HepG2 (cell line): Measurements from ENCODE around the gene VKORC1. TPM values are rescaled to one million over a fixed set of nuclear protein-coding genes. Genes with fewer than 3 reads are reported as not detected.

Source experiments
- ATAC-seq: fragments of 200-7000 bp; cut with Tn5 transposase; 3 replicates; pipeline ENCODE4 v1.9.1; 2020; ENCODE audit warnings: mild to moderate bottlenecking, moderate library complexity
- BruUV-seq: library from RNA; stranded (reverse); fragments of 400-500 nt; replicated peaks from 2 replicates; lab custom pipeline; 2021; lab: Mats Ljungman, UMichigan
- CTCF ChIA-PET: fragments of 300-600 bp; formaldehyde crosslinking; extraction: SDS; loops from one replicate; lab custom pipeline; 2021; ENCODE audit warnings: low total read pairs, inconsistent platforms, low intra/inter-chr PET ratio; lab: Yijun Ruan, JAX
- POLR2A ChIA-PET: fragments of 350-600 bp; sonication (Branson Sonifier 250); formaldehyde crosslinking; loops from one replicate; lab custom pipeline; 2020; ENCODE audit warnings: antibody characterized with exemption, inconsistent platforms; lab: Yijun Ruan, JAX
- DNase-seq: peaks from one replicate; pipeline ENCODE4 v3.0.0-alpha.2; 2015; ENCODE audit warnings: low spot score
- FAIRE-seq: peaks from 3 replicates; lab custom pipeline; 2011; peaks lifted over from hg19 to GRCh38; lab: Jason Lieb, UNC
- H2AFZ ChIP-seq: one replicate; pipeline ENCODE4 v1.6.1; 2011; ENCODE audit warnings: low read length, inconsistent platforms
- H3K27ac ChIP-seq: fragments of 300-600 bp; 3 replicates; pipeline ENCODE4 v1.8.0; 2011; ENCODE audit warnings: mixed run types, mild to moderate bottlenecking, mixed read lengths, low read length, inconsistent platforms; ENCODE audit not compliant: insufficient read depth; ENCODE audit errors: extremely low read length
- H3K27me3 ChIP-seq, 2 experiments: fragments of 200-600 bp in 1 of 2; 2 replicates in 1 of 2; 3 replicates in 1 of 2; pipeline versions ENCODE4 v1.6.0 to v1.8.0; 2011; ENCODE audit warnings: low read length in 2 of 2, mild to moderate bottlenecking in 2 of 2, moderate library complexity in 2 of 2, inconsistent platforms in 1 of 2; ENCODE audit not compliant: insufficient read depth in 2 of 2, control insufficient read depth in 1 of 2
- H3K36me3 ChIP-seq, 2 experiments: fragments of 200-600 bp in 1 of 2; replicated peaks in 1 of 2; 2 replicates in 1 of 2; 3 replicates in 1 of 2; pipeline versions ENCODE4 v1.5.1 to v1.8.0; 2011; ENCODE audit warnings: low read length in 2 of 2, inconsistent platforms in 1 of 2; ENCODE audit not compliant: insufficient read depth in 2 of 2, control insufficient read depth in 1 of 2
- H3K4me1 ChIP-seq: 2 replicates; pipeline ENCODE4 v1.5.1; 2012; ENCODE audit warnings: low read length, inconsistent platforms; ENCODE audit not compliant: insufficient read depth
- H3K4me2 ChIP-seq: 2 replicates; pipeline ENCODE4 v1.6.0; 2011; ENCODE audit warnings: low read depth, low read length, inconsistent platforms
- H3K4me3 ChIP-seq, 3 experiments: fragments of 200-600 bp in 1 of 3; sonication (generic), shearing (Covaris generic) in 1 of 3; replicated peaks in 1 of 3; 2 replicates each; pipeline ENCODE4 v1.5.1; 2011 to 2016; ENCODE audit warnings: low read length in 3 of 3, inconsistent platforms in 2 of 3, low read depth in 2 of 3, mild to moderate bottlenecking in 2 of 3, control low read depth in 1 of 3, mixed read lengths in 1 of 3; ENCODE audit not compliant: insufficient read depth in 1 of 3
- H3K79me2 ChIP-seq: one replicate; pipeline ENCODE4 v1.6.1; 2011; ENCODE audit warnings: low read length, inconsistent platforms; ENCODE audit not compliant: insufficient read depth
- H3K9ac ChIP-seq: 2 replicates; pipeline ENCODE4 v1.6.0; 2011; ENCODE audit warnings: mild to moderate bottlenecking, low read depth, low read length, inconsistent platforms; ENCODE audit not compliant: insufficient read depth
- H3K9me3 ChIP-seq: 2 replicates; pipeline ENCODE4 v1.5.1; 2012; ENCODE audit warnings: mild to moderate bottlenecking, low read length
- H4K20me1 ChIP-seq: 2 replicates; pipeline ENCODE4 v1.6.0; 2011; ENCODE audit warnings: inconsistent platforms, mild to moderate bottlenecking, low read length, moderate library complexity; ENCODE audit not compliant: insufficient read depth
- E2F2 ChIP-seq: sonication (generic); formaldehyde crosslinking; IDR thresholded peaks from 2 replicates; pipeline ENCODE4 v1.4.0; 2020; ENCODE audit warnings: missing genetic modification reagents, borderline replicate concordance
- KLF6 ChIP-seq: IDR thresholded peaks from 2 replicates; pipeline ENCODE4 v1.8.0; 2016; ENCODE audit warnings: missing biosample characterization, missing genetic modification reagents
- NR0B2 ChIP-seq: sonication (generic); formaldehyde crosslinking; IDR thresholded peaks from 2 replicates; pipeline ENCODE4 v1.4.0; 2020; ENCODE audit warnings: mild to moderate bottlenecking, missing genetic modification reagents
- REL ChIP-seq: sonication (generic); formaldehyde crosslinking; conservative IDR thresholded peaks from 2 replicates; pipeline ENCODE4 v1.8.0; 2022; ENCODE audit warnings: mild to moderate bottlenecking, missing genetic modification reagents, moderate library complexity
- STAT5B ChIP-seq: sonication (generic); formaldehyde crosslinking; IDR thresholded peaks from 2 replicates; pipeline ENCODE4 v1.4.0; 2020; ENCODE audit warnings: missing genetic modification reagents
- TMF1 ChIP-seq: sonication (generic); formaldehyde crosslinking; IDR thresholded peaks from 2 replicates; pipeline ENCODE4 v1.8.1; 2022; ENCODE audit warnings: low read depth, missing genetic modification reagents
- WGBS: methylation state at CpG from one replicate; pipeline ENCODE4 v1.1.6; 2017; ENCODE audit warnings: low lambda C conversion rate; 5-methylcytosine and 5-hydroxymethylcytosine counted together
- in situ Hi-C: cut with HindIII; loops from 2 replicates; pipeline ENCODE4 v1.10.0; 2017; ENCODE audit warnings: low pct_unique_long_range_greater_than_20kb; ENCODE audit not compliant: extremely low pct_ligation_motif_present
- intact Hi-C: fragments of 100-400 bp; cut with micrococcal nuclease; formaldehyde crosslinking; loops from one replicate; pipeline ENCODE4 v1.10.0; 2022; ENCODE audit not compliant: unreplicated experiment
- polyA plus RNA-seq, 8 experiments: library from polyadenylated mRNA; depleted of rRNA in 3 of 8; stranded (reverse) in 7 of 8; unstranded in 1 of 8; fragments of >200 nt; fragmentation: Illumina TruSeq in 4 of 8; extraction: Trizol in 4 of 8; gene quantifications; 2 replicates each; pipeline versions ENCODE4 v1.2.1 to v1.2.3, GENCODE V29; 2011 to 2016; ENCODE audit warnings: low read depth in 4 of 8, missing spikeins in 1 of 8, mixed read lengths in 1 of 8; ENCODE audit not compliant: insufficient read depth in 1 of 8
- total RNA-seq, 5 experiments: library from RNA; depleted of rRNA; stranded (reverse); fragments of >200 nt; fragmentation: Illumina TruSeq; extraction: Trizol; gene quantifications; 2 replicates each; pipeline ENCODE4 v1.2.3, GENCODE V29; 2016; ENCODE audit warnings: low read depth in 1 of 5
- TF ChIP-seq, protein P1 (sequence below): sonication (generic); formaldehyde crosslinking; IDR thresholded peaks from 2 replicates; pipeline ENCODE4 v1.4.0; 2020; ENCODE audit warnings: missing genetic modification reagents

VKORC1 gene
- total and polyA plus RNA-seq, 2 of the 13 experiments (the other 11 are each of a cell fraction or from before 2014, with no cell fraction given) = 141 to 615 TPM

GRCh38 chr16:31125844-31126243 is 31.2 kb upstream of the VKORC1 start:
- Histone ChIP-seq H2AFZ (no peak overlapping the region), H3K4me1 (no peaks in the 10 kb centered on the region), H3K79me2 (no peaks in the 10 kb centered on the region), H3K9me3 (no peaks in the 10 kb centered on the region), H4K20me1 (no peaks in the 10 kb centered on the region), H3K4me3 (no peak overlapping the region), H3K27me3 (no peaks in the 10 kb centered on the region), H3K9ac (no peak overlapping the region), H3K36me3 (peaks cover 17 to 33% of the 10 kb centered on the region in 2 experiments), H3K4me2 (no peak overlapping the region), H3K27ac (no peak overlapping the region)
- no peak for DNase-seq
- ATAC-seq = no peak
- intact Hi-C loops = no loop called here
- CTCF ChIA-PET = no interaction called here
- no TSS peak for BruUV-seq
- POLR2A ChIA-PET = interaction anchor here (1.5 to 9.6 kb wide), 2 partner anchors 12 to 13 kb away, joined by 3 to 275 read pairs; partner anchors contain the start of gene PRSS8
- in situ Hi-C loops = no loop called here
- 95% methylated on average over 3 of the region's 3 CpGs for WGBS
- no peak for TF ChIP-seq TMF1 (CRISPR knock-in tag)
- TF ChIP-seq, protein P1, sequence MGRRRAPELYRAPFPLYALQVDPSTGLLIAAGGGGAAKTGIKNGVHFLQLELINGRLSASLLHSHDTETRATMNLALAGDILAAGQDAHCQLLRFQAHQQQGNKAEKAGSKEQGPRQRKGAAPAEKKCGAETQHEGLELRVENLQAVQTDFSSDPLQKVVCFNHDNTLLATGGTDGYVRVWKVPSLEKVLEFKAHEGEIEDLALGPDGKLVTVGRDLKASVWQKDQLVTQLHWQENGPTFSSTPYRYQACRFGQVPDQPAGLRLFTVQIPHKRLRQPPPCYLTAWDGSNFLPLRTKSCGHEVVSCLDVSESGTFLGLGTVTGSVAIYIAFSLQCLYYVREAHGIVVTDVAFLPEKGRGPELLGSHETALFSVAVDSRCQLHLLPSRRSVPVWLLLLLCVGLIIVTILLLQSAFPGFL (CRISPR knock-in tag) = 0 out of 2 replicates have a peak, but pooled peaks have one; percentile 39
- no peak for FAIRE-seq

DNA sequence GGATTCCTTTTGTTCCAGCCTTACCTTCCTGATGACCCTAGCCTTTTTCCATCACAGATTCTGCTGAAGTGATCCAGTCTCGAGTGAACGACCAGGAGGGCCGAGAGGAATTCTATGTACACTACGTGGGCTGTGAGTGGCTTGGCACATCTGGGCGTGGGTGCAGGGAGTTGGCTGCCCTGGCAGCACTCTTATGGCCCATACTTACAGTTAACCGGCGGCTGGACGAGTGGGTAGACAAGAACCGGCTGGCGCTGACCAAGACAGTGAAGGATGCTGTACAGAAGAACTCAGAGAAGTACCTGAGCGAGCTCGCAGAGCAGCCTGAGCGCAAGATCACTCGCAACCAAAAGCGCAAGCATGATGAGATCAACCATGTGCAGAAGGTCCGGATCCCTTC is 25.5 kb upstream of the VKORC1 start:
- no peak for FAIRE-seq
- Histone ChIP-seq H2AFZ (no peak overlapping the region), H3K4me1 (peaks cover 13% of the 10 kb centered on the region), H3K27ac (no peak overlapping the region), H3K9ac (no peak overlapping the region), H3K4me3 (no peak overlapping the region), H3K9me3 (no peaks in the 10 kb centered on the region), H3K27me3 (no peaks in the 10 kb centered on the region; a peak in 1 of 5 replicates), H3K79me2 (peaks cover 18% of the 10 kb centered on the region), H3K36me3 (peaks cover 10 to 28% of the 10 kb centered on the region in 2 experiments), H3K4me2 (no peak overlapping the region), H4K20me1 (0 out of 2 replicates have a peak, but pooled peaks cover 3% of the 10 kb centered on the region)
- POLR2A ChIA-PET = interaction anchor here (1.5 to 9.6 kb wide), 3 partner anchors 19 to 171 kb away, joined by 6 to 275 read pairs (median 8); partner anchors contain the start of genes FUS and PRSS8
- no peak for TF ChIP-seq KLF6 (CRISPR knock-in tag)
- TF ChIP-seq E2F2 (CRISPR knock-in tag) = no peak
- 0 out of 2 replicates have a peak, but pooled peaks have one; percentile 31 for TF ChIP-seq NR0B2 (CRISPR knock-in tag)
- no peak for TF ChIP-seq STAT5B
- no peak for TF ChIP-seq REL
- BruUV-seq = no TSS peak
- DNase-seq = no peak
- ATAC-seq = no peak
- intact Hi-C loops (no loop called here), in situ Hi-C loops (no loop called here)
- 97% methylated on average over 16 of the region's 16 CpGs for WGBS
- CTCF ChIA-PET = no interaction called here
